H9 (cell line): Measurements from ENCODE around the gene ECE2. TPM values are rescaled to one million over a fixed set of nuclear protein-coding genes. Genes with fewer than 3 reads are reported as not detected.

Experiments
- DNase-seq: peaks from one replicate; pipeline ENCODE4 v3.0.0-alpha.2; 2017
- H2AFZ ChIP-seq: one replicate; pipeline ENCODE4 v1.6.1; 2013; ENCODE audit warnings: mild to moderate bottlenecking, low read length, control low read depth, moderate library complexity
- H2AK5ac ChIP-seq: 2 replicates; pipeline ENCODE4 v1.6.1; 2013; ENCODE audit warnings: low read length, control low read depth, mixed read lengths; ENCODE audit not compliant: insufficient read length
- H2BK120ac ChIP-seq: one replicate; pipeline ENCODE4 v1.6.1; 2013; ENCODE audit warnings: low read depth, mild to moderate bottlenecking, low read length, control low read depth, inconsistent platforms; ENCODE audit not compliant: poor library complexity, severe bottlenecking
- H2BK12ac ChIP-seq: 2 replicates; pipeline ENCODE4 v1.6.1; 2013; ENCODE audit warnings: low read length, control low read depth, mixed read lengths, low read depth; ENCODE audit not compliant: insufficient read length
- H2BK15ac ChIP-seq: 2 replicates; pipeline ENCODE4 v1.6.1; 2013; ENCODE audit warnings: low read depth, low read length, control low read depth
- H2BK20ac ChIP-seq: one replicate; pipeline ENCODE4 v1.6.1; 2013; ENCODE audit warnings: low read depth, mild to moderate bottlenecking, low read length, control low read depth, inconsistent platforms; ENCODE audit not compliant: poor library complexity, severe bottlenecking
- H2BK5ac ChIP-seq: 2 replicates; pipeline ENCODE4 v1.6.1; 2013; ENCODE audit warnings: low read length, control low read depth, mixed read lengths; ENCODE audit not compliant: insufficient read length
- H3K14ac ChIP-seq: 2 replicates; pipeline ENCODE4 v1.6.1; 2013; ENCODE audit warnings: low read length, control low read depth; ENCODE audit not compliant: insufficient read depth
- H3K18ac ChIP-seq: 2 replicates; pipeline ENCODE4 v1.6.1; 2013; ENCODE audit warnings: low read depth, mild to moderate bottlenecking, mixed read lengths, low read length, control low read depth; ENCODE audit not compliant: insufficient read length
- H3K23ac ChIP-seq: 2 replicates; pipeline ENCODE4 v1.6.1; 2013; ENCODE audit warnings: low read length, control low read depth, mixed read lengths, low read depth; ENCODE audit not compliant: insufficient read length
- H3K23me2 ChIP-seq: 2 replicates; pipeline ENCODE4 v1.6.1; 2013; ENCODE audit warnings: low read depth, mild to moderate bottlenecking, mixed read lengths, low read length, control low read depth; ENCODE audit not compliant: insufficient read length, poor library complexity, severe bottlenecking
- H3K27ac ChIP-seq: 2 replicates; pipeline ENCODE4 v1.5.1; 2013; ENCODE audit warnings: low read length, control low read depth, mixed read lengths, low read depth; ENCODE audit not compliant: insufficient read length
- H3K27me3 ChIP-seq: 2 replicates; pipeline ENCODE4 v1.6.1; 2013; ENCODE audit warnings: low read length, control low read depth, inconsistent platforms; ENCODE audit not compliant: insufficient read depth
- H3K4ac ChIP-seq: 2 replicates; pipeline ENCODE4 v1.6.1; 2013; ENCODE audit warnings: low read depth, mild to moderate bottlenecking, control low read depth, inconsistent platforms, low read length, moderate library complexity
- H3K4me1 ChIP-seq: 2 replicates; pipeline ENCODE4 v1.6.1; 2013; ENCODE audit warnings: low read length, control low read depth, inconsistent platforms; ENCODE audit not compliant: insufficient read depth
- H3K4me2 ChIP-seq: 2 replicates; pipeline ENCODE4 v1.6.1; 2013; ENCODE audit warnings: low read length, control low read depth, mixed read lengths; ENCODE audit not compliant: insufficient read length, insufficient read depth
- H3K56ac ChIP-seq: 2 replicates; pipeline ENCODE4 v1.6.1; 2013; ENCODE audit warnings: low read depth, mild to moderate bottlenecking, mixed read lengths, low read length, control low read depth; ENCODE audit not compliant: insufficient read length
- H3K79me1 ChIP-seq: 2 replicates; pipeline ENCODE4 v1.6.1; 2013; ENCODE audit warnings: low read depth, mild to moderate bottlenecking, moderate library complexity, low read length, control low read depth, inconsistent platforms; ENCODE audit not compliant: insufficient read depth, poor library complexity, severe bottlenecking
- H3K79me2 ChIP-seq: 2 replicates; pipeline ENCODE4 v1.6.1; 2013; ENCODE audit warnings: low read length, control low read depth, inconsistent platforms; ENCODE audit not compliant: insufficient read depth
- H3K9ac ChIP-seq: 2 replicates; pipeline ENCODE4 v1.6.1; 2013; ENCODE audit warnings: low read length, control low read depth, mixed read lengths; ENCODE audit not compliant: insufficient read length; ENCODE audit errors: extremely low read depth
- H3K9me3 ChIP-seq: one replicate; pipeline ENCODE4 v1.6.1; 2013; ENCODE audit warnings: low read depth, low read length, inconsistent platforms; ENCODE audit not compliant: control insufficient read depth
- H3T11ph ChIP-seq: one replicate; pipeline ENCODE4 v1.6.1; 2013; ENCODE audit warnings: mild to moderate bottlenecking, low read length, control low read depth, inconsistent platforms
- H4K20me1 ChIP-seq: one replicate; pipeline ENCODE4 v1.6.1; 2013; ENCODE audit not compliant: control insufficient read depth, insufficient read length, insufficient read depth
- H4K5ac ChIP-seq: 2 replicates; pipeline ENCODE4 v1.6.1; 2013; ENCODE audit warnings: low read depth, mild to moderate bottlenecking, mixed read lengths, low read length, control low read depth; ENCODE audit not compliant: insufficient read length
- H4K8ac ChIP-seq: replicated peaks from 2 replicates; pipeline ENCODE4 v1.6.1; 2013; ENCODE audit warnings: low read length, control low read depth, mixed read lengths, low read depth; ENCODE audit not compliant: insufficient read length
- H4K91ac ChIP-seq: 2 replicates; pipeline ENCODE4 v1.6.1; 2013; ENCODE audit warnings: low read depth, mild to moderate bottlenecking, moderate library complexity, mixed read lengths, low read length, control low read depth; ENCODE audit not compliant: insufficient read length
- H3K27ac Mint-ChIP-seq, 3 experiments: 2 replicates in 2 of 3; 3 replicates in 1 of 3; pipeline ENCODE4 v1.8.0; 2020 to 2021; ENCODE audit warnings: mixed read lengths in 3 of 3, mild to moderate bottlenecking in 1 of 3, moderate library complexity in 1 of 3
- H3K27me3 Mint-ChIP-seq: 2 replicates; pipeline ENCODE4 v1.8.0; 2021; ENCODE audit warnings: low read depth, mild to moderate bottlenecking, moderate library complexity, mixed read lengths
- H3K36me3 Mint-ChIP-seq, 3 experiments: 2 replicates in 2 of 3; 3 replicates in 1 of 3; pipeline ENCODE4 v1.8.0; 2020 to 2021; ENCODE audit warnings: low read depth in 3 of 3, mixed read lengths in 3 of 3; ENCODE audit not compliant: insufficient read depth in 1 of 3
- H3K4me1 Mint-ChIP-seq, 2 experiments: 2 replicates each; pipeline ENCODE4 v1.8.0; 2020; ENCODE audit warnings: mixed read lengths in 2 of 2
- H3K4me3 Mint-ChIP-seq, 2 experiments: 2 replicates in 1 of 2; 3 replicates in 1 of 2; pipeline ENCODE4 v1.8.0; 2020 to 2021; ENCODE audit warnings: mild to moderate bottlenecking in 2 of 2, mixed read lengths in 2 of 2, moderate library complexity in 1 of 2
- H3K9me3 Mint-ChIP-seq, 2 experiments: 2 replicates in 1 of 2; 3 replicates in 1 of 2; pipeline ENCODE4 v1.8.0; 2020; ENCODE audit warnings: mild to moderate bottlenecking in 2 of 2, mixed read lengths in 2 of 2, moderate library complexity in 1 of 2
- CTCF ChIP-seq: fragments of 200-600 bp; sonication (generic); conservative IDR thresholded peaks from 3 replicates; pipeline ENCODE4 v1.8.0; 2021; ENCODE audit warnings: antibody characterized with exemption, mild to moderate bottlenecking
- WGBS: extraction: QIAGEN DNeasy Blood & Tissue Kit; methylation state at CpG from one replicate; pipeline ENCODE4 v1.1.7; 2013; ENCODE audit warnings: missing lambda C conversion rate, low lambda C conversion rate, mixed read lengths; ENCODE audit not compliant: insufficient read length; ENCODE audit errors: extremely low coverage; 5-methylcytosine and 5-hydroxymethylcytosine counted together
- total RNA-seq: library from RNA; stranded (reverse); gene quantifications from 2 replicates; pipeline ENCODE4 v1.2.1, GENCODE V29; 2021

The ECE2 gene
- total RNA-seq, 1 experiment from 2014 or later: not detected

DNA sequence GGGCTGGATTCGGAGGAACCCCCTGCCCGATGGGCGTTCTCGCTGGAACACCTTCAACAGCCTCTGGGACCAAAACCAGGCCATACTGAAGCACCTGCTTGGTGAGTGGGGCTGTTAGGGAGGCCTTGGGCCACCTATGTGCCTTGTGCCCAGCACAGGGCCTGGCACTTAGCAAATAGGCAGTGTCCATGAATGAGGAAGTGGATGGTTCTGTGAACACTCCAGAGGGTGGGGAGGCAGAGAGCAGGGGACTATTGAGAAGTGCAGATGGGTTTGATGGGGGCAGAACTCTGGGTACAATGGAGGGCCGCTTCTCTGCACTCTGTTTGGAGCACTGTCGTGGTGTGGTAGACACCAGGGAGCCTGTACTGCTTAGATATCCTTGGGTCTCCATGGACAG lies 1.5 kb downstream of the ECE2 start:
- Mint-ChIP-seq H3K4me1 (peaks cover 0 to 6% of the 10 kb centered on the region in 2 experiments; a peak in 2 of 4 replicates), H3K27ac (no peak overlapping the region), H3K9me3 (no peaks in the 10 kb centered on the region), H3K36me3 (no peaks in the 10 kb centered on the region; a peak in 2 of 7 replicates), H3K4me3 (no peak overlapping the region), H3K27me3 (peaks cover 17% of the 10 kb centered on the region)
- Histone ChIP-seq H2BK20ac (no peak overlapping the region), H3K18ac (no peak overlapping the region), H3K79me1 (no peaks in the 10 kb centered on the region), H4K8ac (no peak overlapping the region), H2BK12ac (no peak overlapping the region), H3K4ac (no peak overlapping the region), H4K5ac (no peak overlapping the region), H2AFZ (no peak overlapping the region), H3K14ac (no peak overlapping the region), H2BK120ac (no peak overlapping the region), H2BK5ac (no peak overlapping the region), H3K23me2 (peaks cover 2% of the 10 kb centered on the region), H3T11ph (no peak overlapping the region), H4K20me1 (no peaks in the 10 kb centered on the region), H2BK15ac (no peak overlapping the region), H3K4me2 (no peak overlapping the region), H3K23ac (no peak overlapping the region), H3K27ac (no peak overlapping the region), H3K9me3 (no peaks in the 10 kb centered on the region), H3K56ac (no peak overlapping the region), H3K27me3 (peaks cover 8% of the 10 kb centered on the region; the same call in 1 of the 2 replicates), H3K79me2 (no peaks in the 10 kb centered on the region), H4K91ac (no peak overlapping the region), H2AK5ac (no peak overlapping the region), H3K9ac (no peak overlapping the region), H3K4me1 (no peaks in the 10 kb centered on the region)
- no peak for DNase-seq
- no CpG with 5 or more reads among the region's 6 CpGs for WGBS
- TF ChIP-seq CTCF: no peak
